ENCODE data around the gene P2RY8.
"Not testable (repeated sequence)": the region's sequence is repeated elsewhere in the genome, so short reads cannot be mapped to it uniquely, and the experiment has no call there.

P2RY8 gene

GRCh38 chrX:1451251-1451660 is 85.7 kb downstream of the P2RY8 start:
- TF ChIP-seq, protein P1, sequence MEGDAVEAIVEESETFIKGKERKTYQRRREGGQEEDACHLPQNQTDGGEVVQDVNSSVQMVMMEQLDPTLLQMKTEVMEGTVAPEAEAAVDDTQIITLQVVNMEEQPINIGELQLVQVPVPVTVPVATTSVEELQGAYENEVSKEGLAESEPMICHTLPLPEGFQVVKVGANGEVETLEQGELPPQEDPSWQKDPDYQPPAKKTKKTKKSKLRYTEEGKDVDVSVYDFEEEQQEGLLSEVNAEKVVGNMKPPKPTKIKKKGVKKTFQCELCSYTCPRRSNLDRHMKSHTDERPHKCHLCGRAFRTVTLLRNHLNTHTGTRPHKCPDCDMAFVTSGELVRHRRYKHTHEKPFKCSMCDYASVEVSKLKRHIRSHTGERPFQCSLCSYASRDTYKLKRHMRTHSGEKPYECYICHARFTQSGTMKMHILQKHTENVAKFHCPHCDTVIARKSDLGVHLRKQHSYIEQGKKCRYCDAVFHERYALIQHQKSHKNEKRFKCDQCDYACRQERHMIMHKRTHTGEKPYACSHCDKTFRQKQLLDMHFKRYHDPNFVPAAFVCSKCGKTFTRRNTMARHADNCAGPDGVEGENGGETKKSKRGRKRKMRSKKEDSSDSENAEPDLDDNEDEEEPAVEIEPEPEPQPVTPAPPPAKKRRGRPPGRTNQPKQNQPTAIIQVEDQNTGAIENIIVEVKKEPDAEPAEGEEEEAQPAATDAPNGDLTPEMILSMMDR (IDR thresholded peaks at IDR 0.05; ENCODE audit: low read depth, low read length) = no peak
- H3K4me3 ChIP-seq (replicated peaks in 1 of 2; ENCODE audit: low read depth in 2 of 2, low read length in 2 of 2) = peak overlapping the region in 1 of 2 donors; percentile 98
- no peak for DNase-seq (ENCODE audit: low read depth in 2 of 2)

- no peak overlapping the region for H3K4me3 ChIP-seq (replicated peaks in 1 of 2; ENCODE audit: low read depth in 2 of 2, low read length in 2 of 2)
- no peak for DNase-seq (ENCODE audit: low read depth in 2 of 2)
- TF ChIP-seq, protein P1 (IDR thresholded peaks at IDR 0.05; ENCODE audit: low read depth, low read length) = no peak
These were observed 86.4 kb downstream of the P2RY8 start for GRCh38 chrX:1450361-1451161.

DNA sequence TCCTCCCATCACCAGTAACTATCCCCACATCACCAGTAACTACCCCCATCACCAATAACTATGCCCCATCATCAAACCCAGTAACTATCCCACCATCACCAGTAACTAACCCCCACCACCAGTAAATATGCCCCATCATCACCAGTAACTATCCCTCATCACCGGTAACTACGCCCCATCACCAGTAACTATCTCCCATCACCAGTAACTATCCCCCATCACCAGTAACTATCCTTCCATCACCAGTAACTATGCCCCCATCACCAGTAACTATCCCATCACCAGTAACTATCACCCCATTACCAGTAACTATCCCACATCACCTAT is 87.2 kb downstream of the P2RY8 start:
- TF ChIP-seq, protein P1 (IDR thresholded peaks at IDR 0.05; ENCODE audit: low read depth, low read length) = no peak
- no peak overlapping the region for H3K4me3 ChIP-seq (replicated peaks in 1 of 2; ENCODE audit: low read depth in 2 of 2, low read length in 2 of 2)
- no peak for DNase-seq (ENCODE audit: low read depth in 2 of 2)

DNA sequence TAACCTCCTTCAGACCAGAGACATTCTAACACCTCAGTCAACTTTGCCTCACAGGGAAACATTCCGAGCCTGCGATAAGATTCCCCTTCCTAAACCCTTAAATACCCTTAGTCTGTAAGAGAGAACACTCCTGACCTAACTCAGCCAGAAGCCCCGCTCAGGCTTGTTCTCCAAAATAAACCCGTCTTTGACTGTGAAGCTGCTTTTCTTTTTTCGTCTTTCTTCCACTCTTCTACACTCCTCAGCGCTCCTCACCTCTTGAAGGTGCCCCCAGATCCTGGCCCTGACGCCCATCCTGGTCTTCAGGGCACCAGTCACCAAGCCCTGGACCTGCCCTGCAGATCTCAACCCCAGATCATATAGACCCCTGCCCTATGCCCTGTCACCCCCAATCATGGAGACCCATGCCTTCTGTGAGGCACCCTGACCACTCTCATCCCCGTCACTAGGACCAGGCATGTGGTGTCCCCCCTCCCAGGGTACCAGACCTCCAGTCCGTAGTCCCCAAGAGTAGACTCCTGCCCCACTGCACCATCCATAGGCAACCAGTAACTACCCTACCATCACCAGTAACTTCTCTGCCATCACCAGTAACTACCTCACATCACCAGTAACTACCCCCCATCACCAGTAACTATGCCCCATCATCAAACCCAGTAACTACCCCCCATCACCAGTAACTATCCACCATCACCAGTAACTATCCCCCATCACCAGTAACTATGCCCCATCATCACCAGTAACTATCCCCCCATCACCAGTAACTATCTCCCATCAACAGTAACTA is 87.8 kb downstream of the P2RY8 start:
- TF ChIP-seq, protein P1 (IDR thresholded peaks at IDR 0.05; ENCODE audit: low read depth, low read length) = no peak
- no peak for DNase-seq (ENCODE audit: low read depth in 2 of 2)
- H3K4me3 ChIP-seq (replicated peaks in 1 of 2; ENCODE audit: low read depth in 2 of 2, low read length in 2 of 2) = no peak overlapping the region

GRCh38 chrX:1448573-1449001 is 88.4 kb downstream of the P2RY8 start:
- not testable (repeated sequence) for H3K4me3 ChIP-seq (replicated peaks in 1 of 2; ENCODE audit: low read depth in 2 of 2, low read length in 2 of 2); DNase-seq (ENCODE audit: low read depth in 2 of 2)

DNA sequence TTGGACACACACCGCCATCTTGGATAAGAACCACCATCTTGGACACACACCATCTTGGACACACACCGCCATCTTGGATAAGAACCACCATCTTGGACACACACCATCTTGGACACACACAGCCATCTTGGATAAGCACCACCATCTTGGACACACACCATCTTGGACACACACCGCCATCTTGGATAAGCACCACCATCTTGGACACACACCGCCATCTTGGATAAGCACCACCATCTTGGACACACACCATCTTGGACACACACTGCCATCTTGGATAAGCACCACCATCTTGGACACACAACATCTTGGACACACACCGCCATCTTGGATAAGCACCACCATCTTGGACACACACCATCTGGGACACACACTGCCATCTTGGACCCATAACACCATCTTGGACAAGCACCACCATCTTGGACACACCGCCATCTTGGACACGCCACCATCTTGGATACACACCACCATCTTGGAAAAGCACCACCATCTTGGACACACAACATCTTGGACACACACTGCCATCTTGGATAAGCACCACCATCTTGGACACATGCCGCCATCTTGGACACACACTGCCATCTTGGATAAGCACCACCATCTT is 88.9 kb downstream of the P2RY8 start:
- H3K4me3 ChIP-seq (replicated peaks in 1 of 2; ENCODE audit: low read depth in 2 of 2, low read length in 2 of 2); DNase-seq (ENCODE audit: low read depth in 2 of 2): not testable (repeated sequence)

DNA sequence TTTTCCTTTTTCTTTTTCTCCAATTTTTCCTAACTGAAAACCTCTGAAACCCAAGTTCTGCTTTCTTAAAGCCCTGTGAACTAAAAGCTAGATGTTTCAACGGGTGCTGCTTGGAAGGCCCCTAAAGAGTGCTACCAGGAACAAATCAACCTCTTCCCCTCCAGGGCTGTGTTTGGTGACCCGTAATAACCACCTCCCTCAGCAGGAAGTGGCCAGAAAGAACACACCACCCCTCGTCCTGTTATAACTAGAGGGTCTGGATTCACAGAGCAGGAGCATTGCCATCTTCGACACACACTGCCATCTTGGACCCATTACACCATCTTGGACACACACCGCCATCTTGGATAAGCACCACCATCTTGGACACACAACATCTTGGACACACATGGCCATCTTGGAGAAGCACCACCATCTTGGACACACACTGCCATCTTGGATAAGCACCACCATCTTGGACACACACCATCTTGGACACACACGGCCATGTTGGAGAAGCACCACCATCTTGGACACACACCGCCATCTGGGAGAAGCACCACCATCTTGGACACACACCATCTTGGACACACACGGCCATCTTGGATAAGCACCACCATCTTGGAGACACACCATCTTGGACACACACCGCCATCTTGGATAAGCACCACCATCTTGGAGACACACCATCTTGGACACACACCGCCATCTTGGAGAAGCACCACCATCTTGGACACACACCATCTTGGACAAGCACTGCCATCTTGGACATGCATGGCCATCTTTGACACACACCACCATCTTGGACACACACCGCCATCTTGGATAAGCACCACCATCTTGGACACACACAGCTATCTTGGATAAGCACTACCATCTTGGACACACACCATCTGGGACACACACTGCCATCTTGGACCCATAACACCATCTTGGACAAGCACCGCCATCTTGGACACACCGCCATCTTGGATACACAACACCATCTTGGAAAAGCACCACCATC is 89.7 kb downstream of the P2RY8 start:
- not testable (repeated sequence) for DNase-seq (ENCODE audit: low read depth in 2 of 2); H3K4me3 ChIP-seq (replicated peaks in 1 of 2; ENCODE audit: low read depth in 2 of 2, low read length in 2 of 2)

All from cardiac fibroblast (primary cell).